Endothelial cell of umbilical vein (primary cell): Measurements from ENCODE around the gene SYCP1. TPM values are rescaled to one million over a fixed set of nuclear protein-coding genes. Genes with fewer than 3 reads are reported as not detected.

Experiments
- BruUV-seq: library from RNA; stranded (reverse); fragments of 400-500 nt; replicated peaks from 2 replicates; lab custom pipeline; 2021; lab: Mats Ljungman, UMichigan
- CTCF ChIA-PET: fragments of 300-600, 350-600 bp; sonication (Branson Sonifier 250); formaldehyde crosslinking; loops from one replicate; lab custom pipeline; 2021; ENCODE audit warnings: antibody characterized with exemption, inconsistent platforms; lab: Charles Lee
- POLR2A ChIA-PET: fragments of 300-600, 350-600 bp; sonication (Branson Sonifier 250); formaldehyde crosslinking; loops from one replicate; lab custom pipeline; 2021; ENCODE audit warnings: antibody characterized with exemption, inconsistent platforms; lab: Charles Lee
- DNase-seq: peaks from one replicate; pipeline ENCODE4 v3.0.0-alpha.2; 2011; ENCODE audit warnings: low read depth, low spot score
- FAIRE-seq: peaks from 2 replicates; lab custom pipeline; 2011; peaks lifted over from hg19 to GRCh38; lab: Jason Lieb, UNC
- H2AFZ ChIP-seq: 2 replicates; pipeline ENCODE4 v1.6.0; 2012; ENCODE audit warnings: low read depth, low read length, control low read depth, inconsistent platforms
- H3K27ac ChIP-seq: 2 replicates; pipeline ENCODE4 v1.5.1; 2011; ENCODE audit warnings: low read depth, mild to moderate bottlenecking, control low read depth, low read length, moderate library complexity; ENCODE audit not compliant: insufficient read depth
- H3K27me3 ChIP-seq, 2 experiments: 2 replicates each; pipeline versions ENCODE4 v1.6.0 to v1.6.1; 2011; ENCODE audit warnings: low read length in 2 of 2, mixed read lengths in 1 of 2; ENCODE audit not compliant: control insufficient read depth in 2 of 2, insufficient read depth in 2 of 2
- H3K36me3 ChIP-seq, 2 experiments: 2 replicates in 1 of 2; 3 replicates in 1 of 2; pipeline ENCODE4 v1.5.1; 2011; ENCODE audit warnings: low read length in 2 of 2, mild to moderate bottlenecking in 1 of 2, moderate library complexity in 1 of 2; ENCODE audit not compliant: control insufficient read depth in 2 of 2, insufficient read depth in 2 of 2; ENCODE audit errors: extremely low read depth in 1 of 2
- H3K4me1 ChIP-seq: 3 replicates; pipeline ENCODE4 v1.5.1; 2011; ENCODE audit warnings: mild to moderate bottlenecking, low read length; ENCODE audit not compliant: control insufficient read depth, insufficient read depth; ENCODE audit errors: extremely low read depth
- H3K4me2 ChIP-seq: 2 replicates; pipeline ENCODE4 v1.6.1; 2011; ENCODE audit warnings: low read length, control low read depth, mixed read lengths; ENCODE audit not compliant: insufficient read depth
- H3K4me3 ChIP-seq, 3 experiments: fragments of 200-600 bp in 1 of 3; sonication (generic), shearing (Covaris generic) in 1 of 3; replicated peaks in 1 of 3; 2 replicates each; pipeline ENCODE4 v1.5.1; 2011 to 2016; ENCODE audit warnings: control low read depth in 3 of 3, low read length in 3 of 3, mild to moderate bottlenecking in 2 of 3, inconsistent platforms in 1 of 3, low read depth in 1 of 3, moderate library complexity in 1 of 3; ENCODE audit not compliant: insufficient read depth in 1 of 3
- H3K79me2 ChIP-seq: 2 replicates; pipeline ENCODE4 v1.6.0; 2012; ENCODE audit warnings: low read length, inconsistent platforms; ENCODE audit not compliant: control insufficient read depth, insufficient read depth
- H3K9ac ChIP-seq: replicated peaks from 2 replicates; pipeline ENCODE3; 2011; ENCODE audit warnings: low read length, control low read depth; ENCODE audit not compliant: insufficient read depth; ENCODE audit errors: extremely low read depth
- H3K9me1 ChIP-seq: replicated peaks from 3 replicates; pipeline ENCODE4 v1.6.0; 2011; ENCODE audit warnings: mild to moderate bottlenecking, low read length; ENCODE audit not compliant: control insufficient read depth, insufficient read depth; ENCODE audit errors: extremely low read depth
- H3K9me3 ChIP-seq: replicated peaks from 2 replicates; pipeline ENCODE4 v1.5.1; 2012; ENCODE audit warnings: low read length, inconsistent platforms; ENCODE audit not compliant: control insufficient read depth, insufficient read depth
- H4K20me1 ChIP-seq: replicated peaks from 2 replicates; pipeline ENCODE3; 2011; ENCODE audit warnings: mild to moderate bottlenecking, low read length; ENCODE audit not compliant: control insufficient read depth, insufficient read depth; ENCODE audit errors: extremely low read depth
- EZH2 ChIP-seq: IDR thresholded peaks from 2 replicates; pipeline ENCODE4 v1.6.1; 2012; ENCODE audit warnings: borderline replicate concordance, low read depth, mild to moderate bottlenecking, moderate library complexity, low read length, inconsistent platforms; ENCODE audit not compliant: severe bottlenecking
- FOS ChIP-seq: IDR thresholded peaks from 2 replicates; pipeline ENCODE4 v1.6.1; 2011; ENCODE audit warnings: mild to moderate bottlenecking, low read length, moderate library complexity, borderline replicate concordance; ENCODE audit not compliant: insufficient read depth
- GATA2 ChIP-seq: IDR thresholded peaks from 2 replicates; pipeline ENCODE4 v1.7.0; 2011; ENCODE audit warnings: low read depth, mild to moderate bottlenecking, moderate library complexity, mixed read lengths, low read length; ENCODE audit not compliant: insufficient read length, insufficient read depth
- JUN ChIP-seq: IDR thresholded peaks from 2 replicates; pipeline ENCODE4 v1.6.1; 2011; ENCODE audit warnings: borderline replicate concordance, low read depth; ENCODE audit not compliant: insufficient read length, insufficient read depth
- MYC ChIP-seq: IDR thresholded peaks from one replicate; pipeline ENCODE4 v1.6.1; 2011; ENCODE audit warnings: mild to moderate bottlenecking, low read depth, low read length
- POLR2A ChIP-seq: IDR thresholded peaks from 2 replicates; pipeline ENCODE4 v1.6.1; 2012; ENCODE audit warnings: low read depth, mild to moderate bottlenecking, control low read depth, low read length
- POLR2AphosphoS5 ChIP-seq: IDR thresholded peaks from 2 replicates; pipeline ENCODE4 v1.6.1; 2012; ENCODE audit warnings: low read depth, mild to moderate bottlenecking, control low read depth, low read length, moderate library complexity; ENCODE audit not compliant: insufficient read depth
- dilution Hi-C: fragments of 300-500 bp; cut with MboI; formaldehyde crosslinking; loops from one replicate; pipeline ENCODE4 v1.15.0; 2019; ENCODE audit warnings: low sequenced_read_pairs; ENCODE audit not compliant: extremely low pct_ligation_motif_present
- intact Hi-C: fragments of 100-400 bp; cut with micrococcal nuclease; formaldehyde crosslinking; loops from one replicate; pipeline ENCODE4 v1.10.0; 2022
- polyA plus RNA-seq, 4 experiments: library from polyadenylated mRNA; depleted of rRNA in 3 of 4; stranded (reverse) in 3 of 4; unstranded in 1 of 4; fragments of >200 nt; gene quantifications; 2 replicates each; pipeline versions ENCODE4 v1.2.1 to v1.2.3, GENCODE V29; 2011 to 2012; ENCODE audit warnings: missing spikeins in 1 of 4
- total RNA-seq: library from RNA; stranded (reverse); gene quantifications from 2 replicates; pipeline ENCODE4 v1.2.3, GENCODE V29; 2021
- TF ChIP-seq, protein P1 (sequence below), 2 donors: IDR thresholded peaks; 1 replicate in 1 of 2; 2 replicates in 1 of 2; pipeline ENCODE4 v1.5.1; 2011; ENCODE audit warnings: low read length in 2 of 2, mild to moderate bottlenecking in 2 of 2, moderate library complexity in 2 of 2, control low read depth in 1 of 2, inconsistent platforms in 1 of 2, low read depth in 1 of 2; ENCODE audit not compliant: insufficient read depth in 1 of 2; ENCODE audit errors: extremely low read depth in 1 of 2
- TF ChIP-seq, protein P2 (sequence below): IDR thresholded peaks from 2 replicates; pipeline ENCODE4 v1.6.1; 2011; ENCODE audit not compliant: insufficient read depth, insufficient read length

The SYCP1 gene
- total and polyA plus RNA-seq, 2 donors (not counting 3 experiments of a cell fraction or from before 2014, with no cell fraction given): not detected

DNA sequence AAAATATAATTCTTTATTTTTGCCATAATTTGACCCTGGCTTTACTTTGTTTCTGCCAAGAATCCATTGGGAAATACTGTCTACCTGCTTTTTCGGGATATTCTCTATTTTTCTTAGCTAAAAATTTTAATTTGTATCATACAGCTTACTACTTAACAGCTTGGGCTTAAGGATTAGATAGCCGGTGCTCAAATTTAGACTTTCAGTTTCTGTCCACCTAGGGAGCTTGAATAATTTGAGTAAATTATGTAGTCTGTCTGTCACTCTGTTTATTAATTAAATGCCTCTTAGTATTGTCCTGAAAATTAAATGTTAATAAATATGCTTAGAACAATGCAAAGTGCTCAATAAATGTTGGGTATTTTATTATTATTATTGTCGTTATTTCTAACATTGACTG is 6.7 kb downstream of the SYCP1 start:
- no peak overlapping the region for H3K27ac ChIP-seq
- H3K4me3 ChIP-seq: no peak overlapping the region
- DNase-seq (no peak), FAIRE-seq (no peak)
- no peaks in the 10 kb centered on the region for H3K4me1 ChIP-seq
- no peak overlapping the region for H3K9ac ChIP-seq
- no peaks in the 10 kb centered on the region for H3K79me2 ChIP-seq
- H3K4me2 ChIP-seq: no peak overlapping the region
- dilution Hi-C loops (no loop called here), intact Hi-C loops (no loop called here)
- no peaks in the 10 kb centered on the region for H3K9me1 ChIP-seq
- H4K20me1 ChIP-seq: no peaks in the 10 kb centered on the region
- POLR2A ChIA-PET: no interaction called here
- BruUV-seq: no TSS peak
- no peak overlapping the region for H2AFZ ChIP-seq
- TF ChIP-seq POLR2A (no peak), FOS (no peak), GATA2 (no peak), POLR2AphosphoS5 (no peak), MYC (no peak), JUN (no peak), EZH2 (no peak)
- TF ChIP-seq, protein P1, sequence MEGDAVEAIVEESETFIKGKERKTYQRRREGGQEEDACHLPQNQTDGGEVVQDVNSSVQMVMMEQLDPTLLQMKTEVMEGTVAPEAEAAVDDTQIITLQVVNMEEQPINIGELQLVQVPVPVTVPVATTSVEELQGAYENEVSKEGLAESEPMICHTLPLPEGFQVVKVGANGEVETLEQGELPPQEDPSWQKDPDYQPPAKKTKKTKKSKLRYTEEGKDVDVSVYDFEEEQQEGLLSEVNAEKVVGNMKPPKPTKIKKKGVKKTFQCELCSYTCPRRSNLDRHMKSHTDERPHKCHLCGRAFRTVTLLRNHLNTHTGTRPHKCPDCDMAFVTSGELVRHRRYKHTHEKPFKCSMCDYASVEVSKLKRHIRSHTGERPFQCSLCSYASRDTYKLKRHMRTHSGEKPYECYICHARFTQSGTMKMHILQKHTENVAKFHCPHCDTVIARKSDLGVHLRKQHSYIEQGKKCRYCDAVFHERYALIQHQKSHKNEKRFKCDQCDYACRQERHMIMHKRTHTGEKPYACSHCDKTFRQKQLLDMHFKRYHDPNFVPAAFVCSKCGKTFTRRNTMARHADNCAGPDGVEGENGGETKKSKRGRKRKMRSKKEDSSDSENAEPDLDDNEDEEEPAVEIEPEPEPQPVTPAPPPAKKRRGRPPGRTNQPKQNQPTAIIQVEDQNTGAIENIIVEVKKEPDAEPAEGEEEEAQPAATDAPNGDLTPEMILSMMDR (IDR thresholded peaks at IDR 0.05; ENCODE audit: extremely low read depth in 1 of 2, insufficient read depth in 1 of 2, low read depth in 1 of 2, low read length in 2 of 2): no peak
- TF ChIP-seq, protein P2, sequence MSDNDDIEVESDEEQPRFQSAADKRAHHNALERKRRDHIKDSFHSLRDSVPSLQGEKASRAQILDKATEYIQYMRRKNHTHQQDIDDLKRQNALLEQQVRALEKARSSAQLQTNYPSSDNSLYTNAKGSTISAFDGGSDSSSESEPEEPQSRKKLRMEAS: no peak
- CTCF ChIA-PET: no interaction called here
- H3K9me3 ChIP-seq: no peaks in the 10 kb centered on the region
- H3K36me3 ChIP-seq: no peaks in the 10 kb centered on the region
- H3K27me3 ChIP-seq: peaks cover 0 to 10% of the 10 kb centered on the region in 2 experiments
